Erythroblast (primary cell): ENCODE data around the gene OR5B12.

Experiments used
- GATA1 ChIP-seq: IDR thresholded peaks from 2 replicates; pipeline ENCODE4 v1.6.1; 2011; ENCODE audit warnings: low read depth, mild to moderate bottlenecking, control low read depth, low read length, moderate library complexity
- POLR2A ChIP-seq: IDR thresholded peaks from 2 replicates; pipeline ENCODE4 v1.6.1; 2011; ENCODE audit warnings: mild to moderate bottlenecking, low read length

DNA sequence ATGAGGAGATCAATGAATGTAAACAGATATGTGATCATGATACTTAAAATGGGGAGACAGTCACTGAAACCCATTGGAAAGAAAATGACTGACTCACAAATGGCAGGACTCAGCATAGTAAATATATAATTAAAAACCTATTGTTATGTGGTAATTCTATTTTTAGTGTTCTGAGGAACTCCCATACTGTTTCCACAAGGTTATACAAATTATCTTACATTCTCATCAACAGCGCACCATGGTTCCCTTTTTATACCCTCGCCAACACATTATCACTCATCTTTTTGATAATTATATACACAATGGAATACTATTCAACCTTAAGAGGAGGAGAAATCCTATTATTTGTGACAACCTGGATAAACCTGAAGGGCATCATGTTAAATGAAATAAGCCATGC lies 48.8 kb upstream of the OR5B12 start:
- TF ChIP-seq POLR2A: no peak
- TF ChIP-seq GATA1: no peak
